AG09309 (cell line): ENCODE data around the gene MEIS2.

Experiments
- DNase-seq: peaks from one replicate; pipeline ENCODE4 v3.0.0-alpha.2; 2010; ENCODE audit warnings: low read depth
- H3K4me3 ChIP-seq: 2 replicates; pipeline ENCODE4 v1.5.1; 2011; ENCODE audit warnings: mild to moderate bottlenecking, low read depth, low read length, moderate library complexity; ENCODE audit not compliant: control insufficient read depth
- TF ChIP-seq, protein P1 (sequence below): IDR thresholded peaks from 2 replicates; pipeline ENCODE4 v1.5.1; 2011; ENCODE audit warnings: mild to moderate bottlenecking, low read depth, low read length, inconsistent platforms; ENCODE audit not compliant: insufficient read depth, control insufficient read depth; ENCODE audit errors: missing control alignments

Gene MEIS2

DNA sequence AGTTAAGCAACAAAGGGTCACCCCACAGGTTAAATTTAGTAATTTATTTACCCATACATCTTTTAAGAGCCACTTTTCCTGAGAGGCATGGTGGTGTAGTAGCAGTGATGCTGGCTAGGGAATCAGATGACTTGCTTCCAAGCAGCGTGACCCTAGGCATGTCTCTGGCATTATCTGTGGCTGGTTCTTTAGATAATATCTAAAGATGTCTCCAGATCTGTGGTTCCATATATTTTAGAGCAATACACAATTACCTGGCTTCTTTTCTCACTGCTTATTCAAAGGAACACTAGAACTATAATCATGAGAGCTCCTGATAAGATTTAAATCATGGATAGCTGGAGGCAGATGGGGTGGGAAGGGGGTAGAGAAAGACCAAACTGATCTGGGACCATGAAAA lies 21.1 kb upstream of the MEIS2 start:
- TF ChIP-seq, protein P1, sequence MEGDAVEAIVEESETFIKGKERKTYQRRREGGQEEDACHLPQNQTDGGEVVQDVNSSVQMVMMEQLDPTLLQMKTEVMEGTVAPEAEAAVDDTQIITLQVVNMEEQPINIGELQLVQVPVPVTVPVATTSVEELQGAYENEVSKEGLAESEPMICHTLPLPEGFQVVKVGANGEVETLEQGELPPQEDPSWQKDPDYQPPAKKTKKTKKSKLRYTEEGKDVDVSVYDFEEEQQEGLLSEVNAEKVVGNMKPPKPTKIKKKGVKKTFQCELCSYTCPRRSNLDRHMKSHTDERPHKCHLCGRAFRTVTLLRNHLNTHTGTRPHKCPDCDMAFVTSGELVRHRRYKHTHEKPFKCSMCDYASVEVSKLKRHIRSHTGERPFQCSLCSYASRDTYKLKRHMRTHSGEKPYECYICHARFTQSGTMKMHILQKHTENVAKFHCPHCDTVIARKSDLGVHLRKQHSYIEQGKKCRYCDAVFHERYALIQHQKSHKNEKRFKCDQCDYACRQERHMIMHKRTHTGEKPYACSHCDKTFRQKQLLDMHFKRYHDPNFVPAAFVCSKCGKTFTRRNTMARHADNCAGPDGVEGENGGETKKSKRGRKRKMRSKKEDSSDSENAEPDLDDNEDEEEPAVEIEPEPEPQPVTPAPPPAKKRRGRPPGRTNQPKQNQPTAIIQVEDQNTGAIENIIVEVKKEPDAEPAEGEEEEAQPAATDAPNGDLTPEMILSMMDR, result no peak
- no peak for DNase-seq
- no peak overlapping the region for H3K4me3 ChIP-seq

DNA sequence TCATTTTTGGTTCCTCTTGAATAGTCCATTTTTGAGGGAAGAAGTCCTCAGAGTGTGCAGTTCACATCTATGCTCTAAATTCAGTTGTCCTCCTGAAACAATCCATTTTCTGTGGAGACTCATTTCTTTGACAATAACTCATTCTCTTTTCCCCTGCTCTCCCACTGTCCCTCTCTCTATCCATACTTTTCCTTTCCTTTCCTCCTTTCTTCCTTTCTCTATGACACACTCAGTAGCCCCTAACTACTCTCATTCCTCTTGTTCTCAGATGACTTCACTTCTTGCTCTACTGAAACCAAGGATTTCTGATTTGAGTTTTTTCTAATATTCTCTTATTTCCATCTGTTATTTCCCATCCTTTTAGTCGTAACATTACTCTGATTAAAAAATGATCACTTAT lies 16.7 kb upstream of the MEIS2 start:
- H3K4me3 ChIP-seq, result no peak overlapping the region
- TF ChIP-seq, protein P1, result no peak
- DNase-seq, result no peak

DNA sequence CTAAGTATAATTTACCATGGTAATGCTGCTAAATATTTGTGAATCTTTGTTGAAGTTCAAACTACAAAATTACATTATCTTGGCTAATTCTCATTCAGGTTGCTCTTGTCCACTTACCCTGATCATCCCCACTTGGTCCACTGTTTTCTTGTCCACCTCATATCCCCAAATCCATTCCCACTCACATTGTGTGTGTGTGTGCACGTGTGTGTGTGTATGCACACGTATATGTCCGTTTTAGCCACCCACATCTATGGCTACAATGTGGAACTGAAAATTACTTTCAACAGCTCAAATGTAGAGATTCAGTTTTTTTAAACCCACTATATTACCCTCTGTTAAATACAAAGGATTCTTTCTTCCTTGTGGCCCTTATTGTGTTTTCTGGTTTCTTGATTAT lies 15.2 kb upstream of the MEIS2 start:
- H3K4me3 ChIP-seq, result no peak overlapping the region
- TF ChIP-seq, protein P1, result no peak
- DNase-seq, result no peak

DNA sequence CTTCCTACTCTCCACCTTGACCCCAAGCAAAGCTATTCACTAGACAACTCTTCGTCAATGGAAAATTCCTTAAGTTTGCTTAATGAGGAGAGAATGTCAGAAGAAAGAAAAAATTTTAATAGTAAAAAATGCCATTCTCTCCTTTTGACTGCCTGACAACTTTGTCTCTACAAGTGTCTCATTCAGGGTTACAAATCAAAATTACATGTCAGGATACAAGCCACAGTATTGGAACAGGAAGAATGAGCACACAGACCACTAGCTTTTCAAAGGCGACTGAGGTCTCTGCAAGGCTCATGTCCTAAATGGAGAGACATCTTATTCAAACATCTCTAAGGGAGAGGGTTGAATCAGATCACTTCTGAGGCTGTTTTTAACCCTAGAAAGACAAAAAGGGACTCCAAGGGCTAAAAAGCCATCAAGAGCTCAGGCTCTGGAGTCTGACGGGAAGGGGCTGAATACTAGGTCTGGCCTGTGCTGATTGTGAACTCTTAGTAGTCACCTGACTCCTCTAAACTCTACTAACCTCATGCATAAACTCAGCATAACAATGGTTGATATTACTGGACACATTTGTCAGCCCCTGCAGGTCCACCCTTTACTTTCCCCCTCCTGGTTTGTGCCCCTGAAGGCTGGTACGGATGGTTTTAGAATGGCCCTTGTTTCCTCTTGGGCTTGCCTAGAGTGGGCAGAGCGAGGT lies 12.8 kb upstream of the MEIS2 start:
- TF ChIP-seq, protein P1, result no peak
- no peak for DNase-seq
- H3K4me3 ChIP-seq, result no peak overlapping the region

DNA sequence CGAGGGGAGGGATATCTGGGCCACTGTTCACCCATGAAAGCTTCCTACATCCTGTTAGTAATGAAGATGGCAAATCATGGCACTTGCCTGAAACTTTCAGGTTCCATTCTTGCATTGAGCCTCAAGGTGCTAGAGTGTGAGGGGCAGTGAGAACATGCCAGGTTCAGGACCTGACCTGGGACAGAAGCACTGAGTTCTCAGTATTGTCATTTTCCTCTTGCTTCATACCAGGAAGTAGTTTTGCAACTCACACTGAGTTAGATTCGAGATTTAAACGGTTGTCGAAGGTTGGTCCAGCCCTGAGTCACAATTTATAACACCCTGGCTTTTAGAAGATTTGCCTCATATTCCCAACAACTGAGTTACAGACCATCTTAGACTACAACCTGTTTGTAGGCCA lies 11.8 kb upstream of the MEIS2 start:
- DNase-seq, result no peak
- no peak overlapping the region for H3K4me3 ChIP-seq
- TF ChIP-seq, protein P1, result no peak

DNA sequence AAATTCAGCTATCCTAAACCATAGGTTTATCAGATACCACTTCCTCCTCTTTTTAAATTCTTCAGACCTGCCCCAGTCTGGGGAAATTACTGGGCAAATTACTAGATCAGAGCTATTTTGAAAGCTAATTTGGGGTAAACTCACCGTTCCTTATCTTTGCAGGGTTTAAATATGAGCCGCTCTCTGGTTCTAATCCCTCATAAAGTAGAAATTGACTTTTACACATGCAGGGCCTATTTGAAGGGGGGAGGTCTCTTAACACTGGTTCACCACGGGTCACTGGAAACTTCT lies 11.0 kb upstream of the MEIS2 start:
- TF ChIP-seq, protein P1, result no peak
- no peak for DNase-seq
- H3K4me3 ChIP-seq, result no peak overlapping the region
